Suppressor macrophage treated with lipopolysaccharide for 1 hour (primary cell): ENCODE data around the gene AHCYL2.
"Not testable (repeated sequence)": the region's sequence is repeated elsewhere in the genome, so short reads cannot be mapped to it uniquely, and the experiment has no call there.

Source experiments
- DNase-seq, 3 donors: peaks; one replicate each; pipeline ENCODE4 v3.0.0-alpha.2; 2020 to 2022

Gene AHCYL2

DNA sequence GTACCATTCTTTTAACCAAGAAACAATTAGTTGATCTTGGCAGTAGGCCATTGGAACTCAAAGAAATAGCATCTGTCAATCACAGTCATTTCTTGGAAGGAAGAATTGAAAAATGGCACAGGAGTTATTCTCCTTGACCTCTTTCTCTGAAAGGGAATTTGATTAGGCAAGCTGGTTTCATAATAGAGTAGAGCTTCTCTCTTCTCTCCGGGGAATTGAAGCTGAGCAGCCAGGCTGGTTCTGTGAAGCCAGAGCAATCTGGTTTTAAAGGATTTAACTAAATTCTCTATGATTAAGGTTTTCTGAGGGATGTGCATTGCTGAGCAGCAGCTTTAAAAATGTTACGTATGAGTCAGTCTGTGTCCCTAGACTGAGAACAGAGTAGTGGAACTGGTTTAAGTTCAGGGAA is 70.2 kb downstream of the AHCYL2 start:
- peak in 2 of 3 donors; percentile 13 to 28 for DNase-seq

DNA sequence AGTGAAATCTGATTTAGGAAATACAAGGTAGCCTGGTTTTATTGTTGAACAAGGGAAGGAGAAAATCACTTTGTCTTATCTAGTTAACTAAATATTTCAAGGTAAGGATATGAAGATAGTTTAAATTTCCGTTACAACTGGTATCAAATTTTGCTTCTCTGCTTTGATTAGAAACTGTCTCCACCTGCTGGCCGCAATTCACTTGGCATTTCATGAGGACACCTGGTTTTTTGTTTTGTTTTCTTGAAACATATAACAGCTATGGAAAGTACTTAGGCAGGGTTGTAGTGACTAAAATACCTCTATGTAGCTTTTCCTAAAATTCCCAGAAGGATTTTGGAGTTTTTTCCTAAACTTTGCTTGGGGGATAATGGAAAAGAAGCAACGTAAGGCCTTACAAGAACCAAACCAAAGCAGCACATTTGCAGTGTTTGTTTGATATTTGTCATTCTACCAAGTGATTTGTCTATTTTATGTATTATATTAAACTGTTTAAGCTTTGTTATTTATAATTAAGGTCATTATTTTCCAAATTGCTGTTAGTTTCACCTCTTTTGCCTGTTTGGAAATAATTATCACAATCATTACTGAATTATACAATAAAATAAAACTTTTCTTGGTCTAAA is 73.6 kb downstream of the AHCYL2 start:
- peak; percentile 52 to 56 (median 54) for DNase-seq

DNA sequence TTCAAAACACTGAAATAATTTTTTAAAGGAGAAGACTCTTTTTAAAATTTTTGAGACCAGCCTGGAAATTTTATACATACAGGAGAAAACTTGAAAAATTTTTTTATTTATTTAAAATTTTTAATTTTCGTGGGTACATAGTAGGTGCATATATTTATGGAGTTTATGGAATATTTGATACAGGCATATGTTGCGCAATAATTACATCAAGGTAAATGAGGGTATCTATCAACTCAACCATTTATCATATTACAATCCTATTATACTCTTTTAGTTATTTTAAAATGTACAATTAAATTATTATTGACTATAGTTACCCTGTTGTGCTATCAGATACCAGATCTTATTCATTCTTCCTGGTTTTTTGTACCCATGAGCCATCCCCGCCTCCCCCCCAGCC is 75.1 kb downstream of the AHCYL2 start:
- DNase-seq: no peak

DNA sequence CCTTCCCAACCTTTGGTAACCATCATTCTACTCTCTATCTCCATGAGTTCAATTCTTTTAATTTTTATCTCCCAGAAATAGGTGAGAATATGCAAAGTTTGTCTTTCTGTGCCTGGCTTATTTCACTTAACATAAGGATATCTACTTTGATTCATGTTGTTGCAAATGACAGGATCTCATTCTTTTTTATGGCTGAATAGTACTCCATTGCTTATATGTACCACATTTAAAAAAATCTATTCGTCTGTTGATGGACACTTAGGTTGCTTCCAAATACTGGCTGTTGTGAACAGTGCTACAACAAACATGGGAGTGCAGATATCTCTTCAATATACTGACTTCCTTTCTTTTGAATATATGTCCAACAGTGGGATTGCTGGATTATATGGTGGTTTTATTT is 75.5 kb downstream of the AHCYL2 start:
- DNase-seq: not testable (repeated sequence)

DNA sequence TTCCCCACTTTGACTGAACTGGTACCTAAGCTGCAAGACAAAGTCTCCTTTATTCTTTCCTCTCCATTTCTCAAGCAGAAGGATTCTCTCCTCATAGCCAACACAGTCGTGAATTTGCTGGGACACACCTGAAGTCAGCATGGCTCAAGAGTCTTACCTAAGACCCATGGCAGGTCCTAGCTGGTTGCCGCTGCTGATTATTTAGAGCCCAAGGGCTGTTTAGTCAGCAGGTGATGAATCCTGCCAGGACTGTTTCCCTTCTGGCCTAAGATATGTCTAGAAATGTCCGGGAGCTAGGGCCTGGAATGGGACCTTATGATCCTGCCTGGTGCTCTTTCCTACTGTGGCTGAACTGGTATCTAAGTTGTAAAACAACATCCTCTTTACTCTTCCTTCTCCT is 82.8 kb downstream of the AHCYL2 start:
- no peak for DNase-seq

DNA sequence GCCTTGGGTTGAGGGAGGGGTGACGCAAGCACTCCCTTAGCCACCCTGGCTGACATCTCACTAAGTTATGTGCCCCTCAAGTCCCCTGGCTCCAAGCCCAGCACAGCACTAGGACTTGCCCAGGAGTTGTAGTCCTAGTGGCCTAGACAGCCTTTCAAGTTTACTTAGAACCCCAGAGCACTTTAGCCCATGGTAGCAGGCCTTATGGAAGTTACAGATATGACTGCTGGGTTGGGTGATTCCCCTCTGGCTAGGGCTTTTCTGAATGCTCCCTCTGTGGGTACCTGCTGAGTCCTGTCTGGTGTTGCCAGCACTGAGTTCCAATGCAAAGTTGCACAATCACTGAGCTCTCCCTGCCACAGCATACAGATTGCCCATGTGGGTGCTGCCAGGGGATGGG is 83.2 kb downstream of the AHCYL2 start:
- DNase-seq: no peak

DNA sequence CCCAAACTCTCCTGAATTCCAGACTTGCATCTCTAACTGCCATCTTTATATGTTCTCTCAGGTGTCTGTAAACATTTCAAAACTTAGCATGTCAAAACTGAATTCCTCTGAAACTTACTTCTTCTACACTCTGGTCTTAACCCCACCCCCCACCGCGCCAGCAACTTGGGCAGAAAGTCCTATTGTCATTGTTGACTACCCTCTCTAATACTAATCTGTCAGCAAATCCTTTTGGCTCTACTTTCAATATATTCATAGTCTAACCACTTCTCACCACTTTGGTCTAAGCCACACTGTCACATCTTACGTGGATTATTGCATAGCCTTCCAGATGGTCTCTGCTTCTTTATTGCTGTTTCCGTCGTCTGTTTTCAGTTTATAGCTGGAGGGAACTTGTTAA is 86.6 kb downstream of the AHCYL2 start:
- DNase-seq: no peak

DNA sequence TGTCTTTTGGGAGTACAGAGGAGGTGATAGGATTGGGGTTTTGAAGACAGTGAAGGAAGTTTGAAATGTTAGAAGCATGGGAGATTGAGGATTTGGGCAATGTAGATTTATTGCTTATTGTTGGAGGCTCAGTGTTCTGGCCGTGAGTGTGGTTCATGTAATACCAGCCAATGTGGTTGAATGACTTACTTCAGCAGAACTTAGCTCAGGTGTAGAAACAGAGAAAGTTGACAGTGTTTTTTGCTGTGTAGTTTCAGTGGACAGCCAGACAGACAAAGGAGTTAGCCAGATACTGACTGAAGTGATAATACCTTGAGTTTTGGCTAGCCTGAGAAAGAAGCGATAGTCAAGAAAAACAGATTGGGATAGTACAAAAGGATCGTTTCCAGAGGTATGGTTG is 88.5 kb downstream of the AHCYL2 start:
- DNase-seq: no peak

DNA sequence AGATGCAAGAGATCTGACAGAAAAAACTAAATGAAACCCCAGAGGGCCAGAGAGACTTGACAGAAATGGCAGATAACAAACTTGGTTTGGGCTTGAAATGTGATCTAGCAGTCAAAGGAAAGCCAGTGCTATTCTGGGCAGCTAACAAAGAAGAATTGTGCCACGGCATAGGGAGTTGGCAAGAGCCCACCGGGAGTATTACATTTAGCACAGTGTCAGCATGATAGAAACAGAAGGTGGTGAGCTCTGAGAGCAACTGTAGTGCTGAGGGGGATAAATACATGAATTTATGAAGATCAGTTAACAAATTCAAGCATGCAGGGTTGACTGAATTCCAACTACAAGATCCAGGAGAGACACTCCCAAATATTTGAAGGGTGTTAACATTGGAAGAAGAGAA is 91.1 kb downstream of the AHCYL2 start:
- no peak for DNase-seq

DNA sequence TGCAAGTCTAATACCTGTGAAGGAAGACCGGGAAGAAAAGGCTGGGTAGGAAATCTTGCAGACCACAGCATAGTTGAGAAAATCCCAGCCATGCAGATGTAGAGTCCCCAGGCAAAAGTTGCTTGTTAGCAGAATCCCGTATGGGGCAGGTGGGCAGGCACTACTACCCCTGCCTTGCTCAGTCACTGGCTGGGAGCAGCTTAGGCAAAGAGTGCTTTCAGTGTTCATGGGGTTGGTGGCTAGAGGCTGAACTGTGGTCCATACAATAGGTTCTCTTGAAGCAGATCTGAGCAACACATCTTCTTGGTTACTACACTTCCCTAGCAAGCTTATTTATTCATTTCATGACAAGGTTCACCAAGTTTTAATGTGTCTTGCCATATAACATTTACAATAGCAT is 92.6 kb downstream of the AHCYL2 start:
- DNase-seq: no peak

DNA sequence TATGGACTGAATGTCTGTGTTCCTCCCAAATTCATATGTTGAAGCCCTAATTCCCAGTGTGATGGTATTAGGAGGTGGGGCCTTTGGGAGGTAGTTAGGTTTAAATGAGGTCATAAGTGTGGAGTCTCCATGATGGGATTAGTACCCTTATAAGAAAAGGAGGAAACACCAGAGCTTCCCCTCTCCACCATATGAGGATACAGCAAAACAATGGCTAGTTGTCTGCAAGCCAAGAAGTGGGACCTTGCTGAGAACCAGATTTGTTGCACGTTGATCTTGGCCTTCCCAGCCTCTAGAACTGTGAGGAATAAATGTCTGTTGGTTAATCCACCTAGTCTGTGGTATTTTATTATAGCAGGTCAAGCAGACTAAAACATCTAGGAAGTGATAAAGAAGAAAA is 102.2 kb downstream of the AHCYL2 start:
- no peak for DNase-seq

DNA sequence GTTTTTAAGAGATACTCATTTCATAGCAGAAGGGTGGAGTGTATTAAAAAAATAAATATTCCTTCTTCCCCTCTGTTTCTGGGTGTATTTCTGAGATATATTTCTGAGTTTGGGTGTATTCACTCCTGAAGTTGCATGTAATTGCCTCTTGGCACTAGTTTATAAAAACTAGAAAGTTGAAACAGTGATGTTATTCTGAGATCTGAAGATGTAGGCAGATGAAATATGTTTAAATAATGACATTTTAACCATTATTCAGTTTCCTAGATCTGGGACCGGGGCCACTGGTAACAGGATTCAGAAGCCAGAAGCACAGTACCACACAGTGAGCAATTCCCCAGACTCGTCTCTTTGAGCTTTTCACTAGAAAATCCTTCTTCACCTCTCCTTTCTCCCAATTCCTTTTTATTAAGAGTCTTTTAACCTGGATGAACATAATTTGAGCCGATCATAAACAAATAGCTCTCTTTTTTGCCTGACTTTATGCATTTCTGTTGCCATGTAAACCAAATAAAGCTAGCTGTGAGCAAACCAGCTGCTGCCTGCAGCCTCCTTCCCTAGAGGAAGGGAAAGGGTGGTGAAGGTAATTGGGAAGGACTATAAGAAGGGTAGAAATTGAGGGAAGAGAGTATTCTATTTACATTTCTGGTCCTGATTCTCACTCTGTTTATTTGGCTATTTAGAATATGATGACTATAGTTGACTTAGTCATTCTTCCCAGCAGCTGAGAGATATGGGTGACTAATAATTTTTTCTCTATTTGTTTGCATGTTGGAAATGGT is 107.6 kb downstream of the AHCYL2 start:
- DNase-seq: peak in 2 of 3 donors; percentile 13 to 32

DNA sequence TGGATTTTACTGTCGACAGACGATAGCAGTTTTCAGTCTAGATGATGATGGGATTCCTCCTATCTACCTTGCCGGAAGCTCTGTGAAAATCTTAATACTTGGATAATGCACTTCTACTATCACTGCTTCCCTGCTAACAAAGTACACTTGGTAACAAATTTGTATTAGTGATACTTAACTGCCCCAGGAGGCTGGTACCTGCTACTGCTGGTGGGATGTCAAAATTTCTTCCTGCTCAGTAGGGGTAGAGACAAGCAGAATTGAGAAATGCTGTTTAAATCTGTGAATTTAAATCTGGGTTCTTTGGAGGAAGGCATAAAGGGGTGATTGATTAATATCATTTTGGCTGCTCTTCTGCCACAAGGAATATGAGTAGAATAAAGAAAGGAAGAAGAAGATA is 109.6 kb downstream of the AHCYL2 start:
- DNase-seq: no peak

DNA sequence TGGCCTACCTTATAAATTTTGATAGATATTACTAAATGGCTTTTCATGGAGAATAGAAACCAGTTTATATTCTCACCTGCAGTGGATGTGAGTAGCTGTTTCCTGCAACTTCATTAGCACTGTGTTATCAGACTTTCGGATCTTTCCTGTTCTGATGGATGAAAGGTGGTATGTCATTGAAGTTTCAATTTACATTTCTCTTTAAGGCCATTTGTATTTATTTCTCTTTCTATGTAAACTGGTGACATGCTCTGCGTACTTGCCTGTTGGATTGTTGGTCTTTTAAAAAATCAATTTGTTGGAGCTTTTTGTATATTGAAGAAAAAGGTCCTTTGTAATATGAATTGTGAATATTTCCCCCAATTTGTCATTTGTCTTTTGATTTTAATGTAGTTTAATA is 113.6 kb downstream of the AHCYL2 start:
- DNase-seq: no peak

DNA sequence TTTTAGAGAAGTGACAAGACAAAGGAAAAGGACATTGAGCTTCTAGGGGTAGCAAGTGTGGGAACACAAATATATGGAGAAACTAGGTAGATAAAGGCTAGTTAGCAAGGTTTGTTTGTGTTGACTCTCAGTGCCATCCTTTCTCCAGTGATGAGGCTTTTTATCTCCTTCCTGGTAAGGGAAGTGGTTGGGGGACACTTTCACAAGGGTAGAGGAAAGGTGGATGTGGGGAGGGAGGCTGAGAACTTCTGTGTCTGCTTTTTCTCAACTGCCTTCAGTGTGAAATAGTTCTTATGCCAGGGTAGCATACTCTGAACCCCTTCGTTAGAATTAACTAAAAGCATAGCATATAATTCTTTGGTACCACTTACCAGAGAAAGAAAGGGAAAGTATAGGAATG is 116.4 kb downstream of the AHCYL2 start:
- DNase-seq: no peak

DNA sequence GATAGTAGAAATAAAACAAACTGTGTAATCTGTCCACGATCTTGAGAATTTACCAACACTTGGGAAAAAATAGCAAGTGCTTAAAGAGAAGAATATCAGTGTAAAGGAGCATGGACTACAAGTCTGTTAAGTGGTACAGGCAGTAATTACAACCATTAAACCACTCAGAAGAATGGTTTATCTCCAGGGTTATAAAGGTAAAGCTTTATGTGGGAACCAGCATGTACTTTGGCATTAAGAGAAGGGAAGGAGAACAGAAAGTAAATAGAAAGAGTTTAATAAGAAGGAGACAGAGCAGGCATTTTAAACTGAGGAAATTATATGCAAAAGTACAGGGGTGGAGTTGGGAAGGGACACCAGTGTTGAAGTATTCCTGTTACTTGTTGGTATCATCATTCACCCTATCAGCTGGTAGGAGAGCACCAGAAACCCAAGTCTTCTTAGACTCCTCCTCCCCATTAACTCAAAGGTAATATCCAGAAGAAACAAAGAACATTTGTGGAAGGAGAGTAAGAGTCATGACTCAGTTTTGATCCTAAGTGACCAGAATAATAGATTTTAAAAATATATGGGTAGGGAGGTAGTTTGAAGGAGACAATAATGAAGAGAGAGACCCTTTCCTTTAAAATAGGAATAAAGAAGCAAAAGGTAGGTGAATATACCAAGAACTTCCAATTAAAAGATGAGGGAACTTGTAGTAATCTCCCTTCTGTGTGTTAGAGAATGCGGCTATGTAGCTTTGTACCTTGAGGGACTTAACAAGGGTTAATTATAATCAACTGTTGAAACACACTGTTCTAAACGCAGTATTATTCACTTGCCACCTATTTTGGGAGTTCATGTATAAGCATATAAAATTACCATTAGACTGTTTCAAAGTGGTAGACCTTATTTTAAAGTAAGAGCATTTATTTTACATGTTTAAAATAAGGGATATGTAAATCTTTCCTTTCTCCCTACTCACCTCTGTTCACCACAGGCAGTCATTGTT is 117.3 kb downstream of the AHCYL2 start:
- DNase-seq: no peak

DNA sequence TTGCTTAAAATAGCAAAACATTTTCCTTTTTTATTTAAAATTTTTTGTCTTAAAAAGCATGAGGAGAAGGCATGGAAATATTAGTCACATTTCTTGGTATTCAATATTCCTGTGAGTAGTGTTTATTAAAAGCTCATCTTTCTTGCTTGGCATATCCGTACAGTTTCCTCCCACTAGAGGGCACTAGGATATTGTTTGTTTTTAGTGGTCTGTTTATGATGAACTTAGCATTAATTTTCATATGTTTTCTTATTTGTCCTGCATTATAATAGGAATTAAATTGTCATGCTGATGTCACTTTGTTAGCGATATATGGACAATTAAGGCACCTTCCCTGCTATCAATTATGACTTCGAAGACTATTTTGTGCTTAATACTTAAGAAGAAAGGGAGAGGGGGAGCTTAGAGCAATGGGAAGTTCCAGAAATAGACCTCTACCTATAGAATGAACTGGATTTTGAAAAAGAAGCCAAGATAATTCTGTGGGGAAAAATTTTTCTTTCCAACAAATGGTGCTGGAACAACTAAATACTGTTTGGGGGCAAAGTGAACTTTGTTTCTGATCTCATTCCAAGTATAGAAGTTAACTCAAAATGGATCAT is 118.4 kb downstream of the AHCYL2 start:
- DNase-seq: peak; percentile 67 to 76 (median 70)

DNA sequence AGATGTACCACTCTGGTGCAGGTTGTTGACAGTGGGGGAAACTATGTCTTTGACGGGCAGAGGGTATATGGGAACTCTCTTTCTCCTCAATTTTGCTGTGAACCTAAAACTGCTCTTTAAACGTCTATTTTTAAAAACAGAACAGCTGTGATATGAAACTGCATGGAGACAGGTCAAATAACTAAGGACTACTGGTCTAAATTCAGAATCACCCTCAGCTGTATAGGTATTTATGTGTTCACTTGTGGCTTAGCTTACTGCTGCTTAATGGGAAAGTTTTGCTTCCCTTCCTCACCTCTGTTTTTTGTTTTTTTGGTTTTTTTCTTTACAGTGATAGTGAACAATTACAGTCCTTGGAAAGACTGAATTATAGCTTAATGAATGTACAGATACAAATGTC is 122.5 kb downstream of the AHCYL2 start:
- no peak for DNase-seq

DNA sequence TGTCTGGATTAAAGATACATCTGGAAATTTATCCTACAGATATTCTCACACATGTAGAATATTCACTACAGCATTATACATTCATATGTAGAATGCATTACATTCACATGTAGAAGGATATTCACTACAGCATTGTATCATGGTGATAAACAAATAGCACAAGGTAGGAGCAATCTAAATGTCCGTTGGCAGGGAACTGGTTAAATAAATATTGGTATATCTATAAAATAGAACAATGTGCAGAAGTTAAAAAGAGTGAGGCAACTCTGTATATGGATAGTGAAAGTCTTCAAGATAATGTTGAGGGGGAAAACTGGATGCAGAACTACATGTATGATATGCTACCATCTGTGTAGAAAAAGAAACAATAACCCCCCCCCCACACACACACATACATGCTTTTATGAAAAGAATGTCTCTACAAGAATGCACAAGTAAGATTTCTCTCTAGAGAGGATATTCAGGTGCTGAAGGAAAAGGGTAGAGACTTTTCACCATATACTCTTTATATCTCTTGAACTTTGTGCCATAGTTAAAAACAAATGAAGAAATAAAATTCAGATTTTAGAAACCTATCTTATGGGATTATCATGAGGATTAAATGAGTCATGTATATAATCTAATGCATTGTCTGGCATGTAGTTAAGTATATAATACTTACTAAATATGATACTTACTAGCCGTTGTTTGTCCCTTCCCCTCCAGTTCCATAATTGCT is 123.4 kb downstream of the AHCYL2 start:
- no peak for DNase-seq

DNA sequence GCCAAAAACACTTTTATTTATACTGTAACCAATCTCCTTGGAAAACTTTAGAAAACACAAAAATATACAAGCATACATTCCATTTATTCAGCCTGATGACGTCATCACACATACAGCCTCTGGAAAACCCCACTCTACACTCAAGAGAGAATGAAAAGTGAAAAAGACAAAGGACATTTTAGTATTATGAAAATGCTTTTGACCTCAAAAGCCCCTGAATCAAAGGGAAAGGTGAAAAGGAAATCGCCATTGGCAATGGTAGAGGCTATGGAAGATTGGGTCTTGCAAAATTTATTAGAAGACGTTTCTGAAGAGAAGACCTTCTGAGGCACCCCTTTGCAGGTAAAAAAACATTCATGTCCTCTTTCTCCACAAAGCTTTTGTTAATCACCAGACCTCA is 126.5 kb downstream of the AHCYL2 start:
- peak; percentile 54 to 77 (median 58) for DNase-seq

DNA sequence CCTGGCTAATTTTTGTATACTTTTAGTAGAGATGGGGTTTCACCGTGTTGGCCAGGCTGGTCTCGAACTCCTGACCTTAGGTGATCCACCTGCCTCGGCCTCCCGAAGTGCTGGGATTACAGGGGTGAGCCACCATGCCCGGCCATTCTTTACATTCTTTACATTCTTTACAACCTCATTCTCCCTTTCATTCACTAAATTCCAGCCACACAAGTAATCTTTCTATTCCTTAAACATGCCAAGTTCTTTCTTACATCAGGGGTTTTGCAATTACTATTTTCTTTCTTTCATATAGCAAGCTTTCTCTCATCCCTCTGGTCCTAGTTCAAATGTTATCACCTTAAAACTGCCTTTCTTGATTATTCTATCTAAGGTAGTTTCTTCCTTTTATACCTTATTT is 128.3 kb downstream of the AHCYL2 start:
- DNase-seq: not testable (repeated sequence)

DNA sequence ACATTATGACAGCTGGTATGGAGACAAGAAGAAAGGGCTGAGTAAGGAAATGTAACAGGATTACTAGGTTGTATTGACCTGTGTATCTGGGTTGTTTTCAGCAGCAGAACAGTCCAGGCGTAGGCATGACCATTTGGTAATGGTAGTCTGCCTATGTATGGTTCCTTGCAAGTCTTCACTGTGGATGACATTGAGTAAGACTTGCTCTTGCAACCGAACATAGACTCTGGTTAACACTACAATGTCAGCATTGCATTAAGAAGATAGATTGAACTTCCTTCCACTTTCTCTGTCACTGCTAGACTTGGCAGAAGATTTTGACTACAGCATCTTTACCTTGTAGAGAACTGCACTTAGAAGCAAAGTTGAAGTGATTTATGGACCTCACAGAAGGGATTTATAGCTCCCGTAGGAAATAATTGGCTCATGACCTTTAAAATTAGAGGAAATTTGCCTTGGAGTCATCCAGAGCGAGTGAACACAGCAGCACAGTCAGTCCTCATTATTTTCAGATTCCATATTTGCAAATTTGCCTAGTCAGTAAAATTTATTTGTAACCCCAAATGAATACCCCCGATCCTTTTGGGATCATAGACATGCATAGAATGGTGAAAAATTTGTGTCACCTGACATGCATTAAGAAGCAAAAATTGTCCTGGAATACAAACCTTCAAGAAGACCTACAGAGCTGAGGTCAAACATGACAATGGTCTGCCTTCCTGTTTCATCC is 129.8 kb downstream of the AHCYL2 start:
- DNase-seq: peak in 2 of 3 donors; percentile 11 to 35
